PC-3 (cell line): ENCODE data around the gene SLC1A2.

Experiments
- CTCF ChIP-seq: fragments of 300-600 bp; sonication (generic); conservative IDR thresholded peaks from 2 replicates; pipeline ENCODE4 v1.5.1; 2017; ENCODE audit warnings: antibody characterized with exemption, low read depth, mild to moderate bottlenecking, low read length
- EZH2 ChIP-seq: fragments of 300-600 bp; sonication (generic); IDR thresholded peaks from one replicate; pipeline ENCODE4 v1.6.1; 2017; ENCODE audit warnings: antibody characterized with exemption, mild to moderate bottlenecking, low read length; ENCODE audit not compliant: unreplicated experiment

DNA sequence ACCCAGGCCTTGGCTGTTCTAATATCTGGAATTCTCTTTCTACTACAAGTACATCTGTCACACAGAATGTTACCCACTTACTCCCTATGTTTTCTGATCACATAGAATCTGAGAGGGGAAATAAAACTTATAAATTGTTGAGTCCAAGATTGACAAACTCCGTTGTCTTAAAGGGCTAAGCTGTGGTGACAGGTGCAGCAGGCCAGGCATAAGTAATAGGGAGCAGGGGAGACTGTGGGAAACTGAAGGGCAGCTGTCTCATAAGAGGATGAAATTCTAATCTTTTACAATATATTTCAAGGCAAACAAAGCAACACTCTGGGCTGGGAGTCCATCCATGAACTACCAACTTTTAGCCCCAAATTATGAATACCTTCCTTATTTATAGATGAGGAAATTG lies 133.9 kb downstream of the SLC1A2 start:
- TF ChIP-seq EZH2: no peak
- TF ChIP-seq CTCF: no peak
